ENCODE measurements around the gene GOPC. TPM values are rescaled to one million over a fixed set of nuclear protein-coding genes. Genes with fewer than 3 reads are reported as not detected.

The GOPC gene
- total and polyA plus RNA-seq, 2 of the 13 experiments (the other 11 are each of a cell fraction or from before 2014, with no cell fraction given): 20.9 to 41.5 TPM

GRCh38 chr6:117602151-117602898 lies at the start of gene GOPC (continued):
- TF ChIP-seq ZNF639 (CRISPR knock-in tag; conservative IDR thresholded peaks at IDR 0.05) (peak; percentile 93), ZNF546 (CRISPR knock-in tag; conservative IDR thresholded peaks at IDR 0.05) (peak; percentile 80; the same call in 1 of the 2 replicates), KLF9 (CRISPR knock-in tag; IDR thresholded peaks at IDR 0.05; ENCODE audit: low read depth) (peak; percentile 94), RFX1 (IDR thresholded peaks at IDR 0.05) (no peak), MTERF4 (CRISPR knock-in tag; IDR thresholded peaks at IDR 0.05) (peak; percentile 77; the same call in 1 of the 2 replicates), ZFP82 (CRISPR knock-in tag; IDR thresholded peaks at IDR 0.05; ENCODE audit: borderline replicate concordance) (peak; percentile 98), AKAP8 (CRISPR knock-in tag; IDR thresholded peaks at IDR 0.05) (peak; percentile 38; the same call in 1 of the 2 replicates), HINFP (CRISPR knock-in tag; IDR thresholded peaks at IDR 0.05; ENCODE audit: low read depth) (peak; percentile 90), ZNF770 (CRISPR knock-in tag; IDR thresholded peaks at IDR 0.05) (peak; percentile 71), POLR2AphosphoS2 (IDR thresholded peaks at IDR 0.05; ENCODE audit: low read depth, low read length) (no peak), SP140L (CRISPR knock-in tag; IDR thresholded peaks at IDR 0.05; ENCODE audit: borderline replicate concordance) (peak; percentile 93; the same call in 1 of the 2 replicates), ZNF569 (CRISPR knock-in tag; IDR thresholded peaks at IDR 0.05; ENCODE audit: borderline replicate concordance) (peak; percentile 95), NCOR1 (IDR thresholded peaks at IDR 0.05; ENCODE audit: borderline replicate concordance, low read length) (0 out of 2 replicates have a peak, but pooled peaks have one; percentile 32), MED8 (CRISPR knock-in tag; IDR thresholded peaks at IDR 0.05; ENCODE audit: insufficient replicate concordance) (peak; percentile 86), EEA1 (CRISPR knock-in tag; IDR thresholded peaks at IDR 0.05; ENCODE audit: borderline replicate concordance) (peak; percentile 73; the same call in 1 of the 2 replicates), PAF1 (CRISPR knock-in tag; IDR thresholded peaks at IDR 0.05) (no peak), MYC (CRISPR knock-in tag; IDR thresholded peaks at IDR 0.05; ENCODE audit: borderline replicate concordance) (peak; percentile 96), SALL1 (CRISPR knock-in tag; IDR thresholded peaks at IDR 0.05) (peak; percentile 93), ZFP90 (CRISPR knock-in tag; IDR thresholded peaks at IDR 0.05; ENCODE audit: borderline replicate concordance) (peak; percentile 99), ZBTB37 (CRISPR knock-in tag; IDR thresholded peaks at IDR 0.05) (no peak), ZNF101 (CRISPR knock-in tag; IDR thresholded peaks at IDR 0.05; ENCODE audit: borderline replicate concordance, low read depth) (peak; percentile 95), ZSCAN12 (CRISPR knock-in tag; IDR thresholded peaks at IDR 0.05) (peak; percentile 93)
